HG03159 (cell line): ENCODE measurements around the gene HMCN1.

ENCODE experiments used
- ATAC-seq: cut with Tn5 transposase; IDR thresholded peaks from one replicate; pipeline ENCODE4 v1.9.1; 2021; ENCODE audit warnings: mild to moderate bottlenecking, moderate library complexity; ENCODE audit not compliant: unreplicated experiment

The HMCN1 gene

GRCh38 chr1:186063091-186063657 lies 329.0 kb downstream of the HMCN1 start:
- no peak for ATAC-seq

GRCh38 chr1:186066411-186066810 lies 332.2 kb downstream of the HMCN1 start:
- no peak for ATAC-seq

DNA sequence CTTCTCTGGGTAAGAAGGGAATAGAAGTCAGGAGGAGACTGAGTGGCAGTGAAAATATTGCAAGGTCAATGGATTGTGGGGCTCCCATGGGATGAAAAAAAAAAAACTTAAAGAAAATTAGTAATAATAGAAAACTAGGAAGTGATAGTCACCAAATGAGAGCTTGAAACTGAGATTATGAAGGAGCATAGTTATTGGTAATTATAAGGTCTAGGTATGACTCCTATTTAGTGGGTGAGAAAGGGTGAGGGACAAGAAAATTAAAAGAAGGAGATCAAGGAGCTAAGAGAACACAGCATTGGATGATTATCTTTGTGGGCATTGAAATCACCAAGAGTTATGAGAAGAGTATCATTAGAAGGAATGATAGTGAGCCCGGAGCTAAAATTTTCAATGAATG lies 339.5 kb downstream of the HMCN1 start:
- no peak for ATAC-seq

- ATAC-seq = no peak
Observed at GRCh38 chr1:186076006-186076405, 341.8 kb downstream of the HMCN1 start.

- ATAC-seq = peak; percentile 90
Observed at GRCh38 chr1:186078245-186078644, 344.1 kb downstream of the HMCN1 start.

DNA sequence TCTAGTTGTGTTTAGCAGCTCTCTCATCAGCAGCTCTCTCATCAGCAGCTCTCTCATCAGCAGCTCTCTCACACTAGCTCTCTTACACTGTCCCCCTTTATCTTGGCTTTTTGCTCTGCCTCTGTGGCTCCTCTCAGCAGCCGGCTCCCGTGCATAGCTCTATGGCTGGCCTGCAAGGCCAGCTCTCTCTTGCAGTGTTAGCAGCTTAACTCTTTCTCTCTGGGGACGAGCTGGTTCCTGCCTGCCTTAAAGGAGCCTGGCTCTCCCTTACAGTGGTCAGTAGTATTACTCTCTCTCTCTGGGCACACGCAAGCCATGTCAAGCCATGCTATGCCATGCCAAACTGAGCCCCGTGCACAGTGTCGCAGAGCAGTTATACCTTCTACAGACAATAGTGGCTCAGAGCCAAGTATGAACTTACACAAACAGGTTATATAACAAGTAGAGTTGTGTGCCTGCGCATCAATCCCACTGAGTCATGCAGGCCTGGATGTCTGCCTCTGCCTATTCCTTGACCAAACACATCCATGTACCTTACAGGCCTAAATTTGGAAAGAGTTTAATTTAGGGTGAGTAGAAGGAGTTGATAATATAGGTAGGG lies 345.0 kb downstream of the HMCN1 start:
- no peak for ATAC-seq

GRCh38 chr1:186082235-186082937 lies 348.2 kb downstream of the HMCN1 start:
- ATAC-seq = peak; percentile 78

GRCh38 chr1:186086583-186086982 lies 352.4 kb downstream of the HMCN1 start:
- no peak for ATAC-seq

DNA sequence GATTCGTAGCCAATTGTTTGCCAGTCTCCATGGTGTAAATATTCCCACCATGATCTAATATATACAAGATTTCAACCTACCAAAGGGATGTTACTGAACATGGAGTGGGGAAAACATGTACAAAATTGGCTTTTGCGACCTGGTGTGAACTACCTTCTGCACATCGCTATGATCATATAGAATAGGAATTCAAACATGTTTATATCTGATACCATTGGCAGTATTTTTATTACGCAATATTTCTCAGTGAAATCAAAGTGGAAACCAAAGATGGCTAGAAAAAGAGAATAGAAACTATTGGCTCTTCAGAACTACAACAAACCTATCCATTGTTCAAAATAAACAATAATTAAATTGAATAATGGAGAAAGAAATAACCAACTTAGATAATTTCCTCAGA lies 355.7 kb downstream of the HMCN1 start:
- no peak for ATAC-seq

DNA sequence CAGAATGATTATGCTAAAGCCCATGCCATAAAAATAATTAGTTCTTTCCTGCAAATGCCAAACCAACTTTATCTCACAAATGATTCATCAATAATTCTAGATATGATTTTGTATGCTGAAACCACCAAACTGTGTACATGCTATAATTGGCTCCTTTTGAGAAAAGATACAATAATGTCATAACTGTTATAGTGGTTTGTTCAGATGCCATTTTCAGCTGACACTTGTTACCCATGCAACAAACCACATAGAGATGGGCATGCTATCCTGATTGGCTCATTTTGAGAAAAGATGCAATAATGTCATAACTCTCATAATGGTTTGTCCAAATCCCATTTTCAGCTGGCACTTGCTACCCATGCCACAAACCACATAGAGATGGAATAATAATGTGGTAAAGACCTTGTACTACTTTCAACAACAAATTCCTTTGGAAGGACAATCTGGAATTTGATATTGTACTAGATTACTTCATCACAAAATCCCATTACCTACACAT lies 357.1 kb downstream of the HMCN1 start:
- no peak for ATAC-seq

GRCh38 chr1:186093437-186093836 lies 359.2 kb downstream of the HMCN1 start:
- ATAC-seq = no peak

DNA sequence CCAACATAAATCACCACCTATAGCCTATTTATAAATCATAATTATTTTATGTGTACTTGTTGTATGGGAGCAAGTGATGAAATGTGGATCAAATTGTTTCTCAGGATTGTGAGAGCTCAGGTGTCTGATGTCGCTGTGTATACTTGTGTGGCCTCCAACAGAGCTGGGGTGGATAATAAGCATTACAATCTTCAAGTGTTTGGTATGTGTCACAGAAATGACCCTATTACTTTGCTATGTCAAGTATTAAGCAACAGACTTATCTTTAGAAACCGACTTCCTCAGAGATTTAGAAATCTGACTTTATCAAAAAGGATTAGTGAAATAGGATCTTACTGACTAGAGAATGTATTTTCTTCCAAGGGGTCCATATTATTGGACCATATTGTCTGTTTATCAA lies 360.0 kb downstream of the HMCN1 start:
- no peak for ATAC-seq

GRCh38 chr1:186099336-186100104 lies 365.3 kb downstream of the HMCN1 start:
- no peak for ATAC-seq

GRCh38 chr1:186102107-186102506 lies 367.9 kb downstream of the HMCN1 start:
- no peak for ATAC-seq

- ATAC-seq = no peak
Observed at GRCh38 chr1:186102547-186103148, 368.5 kb downstream of the HMCN1 start.

- no peak for ATAC-seq
Observed at GRCh38 chr1:186104459-186104858, 370.3 kb downstream of the HMCN1 start.

GRCh38 chr1:186112280-186112679 lies 378.1 kb downstream of the HMCN1 start:
- no peak for ATAC-seq

GRCh38 chr1:186113461-186113860 lies 379.3 kb downstream of the HMCN1 start:
- ATAC-seq = no peak

DNA sequence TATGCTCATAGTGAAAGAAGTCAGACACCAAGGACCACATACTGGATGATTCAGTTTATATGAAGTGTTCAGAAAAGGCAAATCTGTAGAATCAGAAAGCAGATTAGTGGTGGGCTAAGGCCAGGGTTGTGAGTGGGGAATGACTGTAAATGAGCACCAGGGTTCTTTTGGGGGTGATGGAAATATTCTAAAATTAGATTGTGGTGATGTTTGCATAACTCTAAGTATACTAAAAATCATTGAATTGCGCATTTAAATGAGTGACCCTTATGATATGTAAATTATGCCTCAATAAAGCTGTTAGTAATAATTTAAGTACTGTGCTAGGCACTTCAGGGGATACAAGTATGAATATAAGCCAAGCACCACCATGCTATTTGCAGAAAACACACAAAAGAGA lies 384.5 kb downstream of the HMCN1 start:
- no peak for ATAC-seq

DNA sequence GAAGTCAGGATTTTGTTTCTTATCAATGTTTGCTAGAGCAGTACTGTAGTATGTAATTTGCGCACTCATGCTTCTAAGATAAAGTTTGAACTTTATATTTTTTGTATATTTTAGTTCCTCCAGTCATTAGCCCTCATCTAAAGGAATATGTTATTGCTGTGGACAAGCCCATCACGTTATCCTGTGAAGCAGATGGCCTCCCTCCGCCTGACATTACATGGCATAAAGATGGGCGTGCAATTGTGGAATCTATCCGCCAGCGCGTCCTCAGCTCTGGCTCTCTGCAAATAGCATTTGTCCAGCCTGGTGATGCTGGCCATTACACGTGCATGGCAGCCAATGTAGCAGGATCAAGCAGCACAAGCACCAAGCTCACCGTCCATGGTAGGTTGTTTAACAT lies 388.6 kb downstream of the HMCN1 start:
- ATAC-seq = no peak

- ATAC-seq = no peak
Observed at GRCh38 chr1:186125035-186125434, 390.8 kb downstream of the HMCN1 start.
